Gastroesophageal sphincter (tissue), 4 donors: ENCODE results near the gene COL6A3. TPM values are rescaled to one million over a fixed set of nuclear protein-coding genes. Genes with fewer than 3 reads are reported as not detected.

ENCODE experiments used
- ATAC-seq: fragments of 150-250 bp; one replicate; pipeline ENCODE4 v1.9.1; 2016; ENCODE audit warnings: mild to moderate bottlenecking, moderate library complexity
- H3K27ac ChIP-seq, 4 donors: fragments of 200-600 bp; sonication (generic) in 3 of 4; 1 replicate in 3 of 4; 2 replicates in 1 of 4; pipeline ENCODE4 v1.5.1; 2016 to 2019
- H3K27me3 ChIP-seq: fragments of 200-600 bp; sonication (generic); one replicate; pipeline ENCODE4 v1.5.1; 2019
- H3K36me3 ChIP-seq, 2 donors: fragments of 200-600 bp; sonication (generic); one replicate each; pipeline ENCODE4 v1.5.1; 2019; ENCODE audit warnings: control low read depth in 1 of 2
- H3K4me1 ChIP-seq, 3 donors: fragments of 200-600 bp; sonication (generic); 1 replicate in 2 of 3; 2 replicates in 1 of 3; pipeline ENCODE4 v1.5.1; 2016 to 2019; ENCODE audit warnings: control low read depth in 2 of 3
- H3K4me3 ChIP-seq, 2 donors: fragments of 200-600 bp; sonication (generic); one replicate each; pipeline ENCODE4 v1.5.1; 2019; ENCODE audit warnings: mild to moderate bottlenecking in 1 of 2, moderate library complexity in 1 of 2
- H3K9me3 ChIP-seq, 3 donors: fragments of 200-600 bp; sonication (generic); one replicate each; pipeline ENCODE4 v1.5.1; 2017 to 2019; ENCODE audit warnings: control low read depth in 2 of 3
- CTCF ChIP-seq, 4 experiments: fragments of 200-600 bp in 2 of 4; fragments of 450-650 bp in 2 of 4; sonication (generic) in 1 of 4; IDR thresholded peaks; one replicate each; pipeline ENCODE4 v1.5.1; 2017 to 2019; ENCODE audit warnings: antibody characterized with exemption in 4 of 4, mild to moderate bottlenecking in 2 of 4, moderate library complexity in 2 of 4
- EP300 ChIP-seq: sonication (generic); formaldehyde crosslinking; IDR thresholded peaks from one replicate; pipeline ENCODE4 v1.6.1; 2017; ENCODE audit warnings: antibody characterized with exemption, mild to moderate bottlenecking
- POLR2A ChIP-seq, 2 donors: fragments of 450-650 bp; IDR thresholded peaks; one replicate each; pipeline ENCODE4 v1.6.1; 2017; ENCODE audit warnings: antibody characterized with exemption in 2 of 2, mild to moderate bottlenecking in 2 of 2, moderate library complexity in 1 of 2
- POLR2AphosphoS5 ChIP-seq: sonication (generic); formaldehyde crosslinking; IDR thresholded peaks from one replicate; pipeline ENCODE4 v1.6.1; 2017; ENCODE audit warnings: antibody characterized with exemption
- WGBS, 2 donors: methylation state at CpG; one replicate each; pipeline ENCODE4 v1.1.5; 2018; ENCODE audit warnings: low coverage in 1 of 2; 5-methylcytosine and 5-hydroxymethylcytosine counted together
- total RNA-seq, 4 donors: library from RNA; depleted of rRNA; stranded (reverse); fragments of >200 nt; gene quantifications; one replicate each; pipeline ENCODE4 v1.1.0, GENCODE V29; 2016

The COL6A3 gene
- total RNA-seq = 100 to 1,000 TPM; 110 to 421 (median 310) TPM

GRCh38 chr2:237413777-237414661, at the start of gene COL6A3:
Gene COL6A3 (minus strand): TSS chr2:237414164. CDS start chr2:237396817, 17,347 bp downstream.
- H3K9me3 ChIP-seq = no peaks in the 10 kb centered on the region
- peak; percentile 46 for TF ChIP-seq POLR2AphosphoS5
- peak in 1 of 2 donors; percentile 28 for TF ChIP-seq POLR2A (IDR thresholded peaks at IDR 0.05)
- TF ChIP-seq EP300 = no peak
- peak within 1 kb of the TSS; percentile 52 to 63 for H3K4me3 ChIP-seq
- no peaks in the 10 kb centered on the region for H3K27me3 ChIP-seq
- ATAC-seq = peak; percentile 52
- peaks cover 5 to 47% (median 7%) of the 10 kb centered on the region in 3 donors for H3K4me1 ChIP-seq
- 14 to 16% methylated on average over 10 to 15 of the region's 16 CpGs for WGBS, 2 donors
- peak within 1 kb of the TSS; percentile 79 to 94 (median 92) for H3K27ac ChIP-seq
- no peaks in the 10 kb centered on the region for H3K36me3 ChIP-seq

- Histone ChIP-seq H3K27me3 (no peaks in the 10 kb centered on the region), H3K4me3 (no peak overlapping the region), H3K4me1 (peaks cover 0 to 12% (median 0%) of the 10 kb centered on the region in 3 donors), H3K36me3 (no peaks in the 10 kb centered on the region), H3K9me3 (no peaks in the 10 kb centered on the region), H3K27ac (no peak overlapping the region)
- WGBS, 2 donors = 77 to 79% methylated on average over 2 to 3 of the region's 3 CpGs
- TF ChIP-seq POLR2AphosphoS5 (no peak), POLR2A (IDR thresholded peaks at IDR 0.05) (no peak), EP300 (no peak), CTCF (IDR thresholded peaks at IDR 0.05) (no peak)
- no peak for ATAC-seq
Observed at GRCh38 chr2:237459741-237460174, 45.8 kb upstream of the COL6A3 start.

- Histone ChIP-seq H3K36me3 (no peaks in the 10 kb centered on the region), H3K27ac (no peak overlapping the region), H3K27me3 (no peaks in the 10 kb centered on the region), H3K9me3 (no peaks in the 10 kb centered on the region), H3K4me3 (no peak overlapping the region), H3K4me1 (peaks cover 0 to 12% (median 0%) of the 10 kb centered on the region in 3 donors)
- WGBS, 2 donors = 57 to 80% methylated on average over 1 to 4 of the region's 4 CpGs
- TF ChIP-seq POLR2A (IDR thresholded peaks at IDR 0.05) (no peak), EP300 (no peak), POLR2AphosphoS5 (no peak), CTCF (IDR thresholded peaks at IDR 0.05) (no peak)
- no peak for ATAC-seq
Observed at GRCh38 chr2:237459226-237459625, 45.3 kb upstream of the COL6A3 start.

- Histone ChIP-seq H3K27ac (no peak overlapping the region), H3K9me3 (no peaks in the 10 kb centered on the region)
- WGBS, 2 donors = 93% methylated on average over 1 of the region's 1 CpG; no CpG with 5 or more reads in 1 of the 2 donors
Observed at GRCh38 chr2:237458519-237458918, 44.6 kb upstream of the COL6A3 start.

More at GRCh38 chr2:237458519-237458918, 44.6 kb upstream of the COL6A3 start:
- TF ChIP-seq POLR2AphosphoS5 (no peak), EP300 (no peak), CTCF (IDR thresholded peaks at IDR 0.05) (no peak), POLR2A (IDR thresholded peaks at IDR 0.05) (no peak)
- peaks cover 0 to 12% (median 0%) of the 10 kb centered on the region in 3 donors for H3K4me1 ChIP-seq
- no peaks in the 10 kb centered on the region for H3K36me3 ChIP-seq
- no peak overlapping the region for H3K4me3 ChIP-seq
- no peaks in the 10 kb centered on the region for H3K27me3 ChIP-seq
- ATAC-seq = no peak
